IPS DF 4.7 (cell line): ENCODE measurements around the gene PATJ.
"Not testable (repeated sequence)": the region's sequence is repeated elsewhere in the genome, so short reads cannot be mapped to it uniquely, and the experiment has no call there.

Experiments
- DNase-seq: peaks from one replicate; pipeline ENCODE4 v3.0.0-alpha.2; 2013; ENCODE audit warnings: low spot score; ENCODE audit errors: extremely low read depth

PATJ gene

DNA sequence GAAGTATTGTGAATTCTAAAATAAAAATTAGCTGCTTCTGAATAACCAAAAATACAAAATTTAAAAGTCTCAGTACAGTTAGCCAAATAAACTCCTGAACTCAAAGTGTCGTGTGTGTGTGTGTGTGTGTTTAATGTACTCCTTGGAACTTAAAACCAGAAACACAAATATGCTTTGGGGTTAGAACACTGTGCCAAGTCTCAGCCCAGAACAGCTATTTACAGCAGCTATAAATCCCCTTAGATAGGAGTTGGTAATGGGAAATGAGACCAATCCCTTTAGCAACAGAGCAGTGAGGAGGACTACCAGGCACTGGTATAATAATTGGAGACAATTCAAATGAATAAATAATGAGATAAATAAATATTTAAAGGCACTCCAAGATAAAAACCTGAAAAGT, 83.1 kb downstream of the PATJ start:
- DNase-seq, result no peak

DNA sequence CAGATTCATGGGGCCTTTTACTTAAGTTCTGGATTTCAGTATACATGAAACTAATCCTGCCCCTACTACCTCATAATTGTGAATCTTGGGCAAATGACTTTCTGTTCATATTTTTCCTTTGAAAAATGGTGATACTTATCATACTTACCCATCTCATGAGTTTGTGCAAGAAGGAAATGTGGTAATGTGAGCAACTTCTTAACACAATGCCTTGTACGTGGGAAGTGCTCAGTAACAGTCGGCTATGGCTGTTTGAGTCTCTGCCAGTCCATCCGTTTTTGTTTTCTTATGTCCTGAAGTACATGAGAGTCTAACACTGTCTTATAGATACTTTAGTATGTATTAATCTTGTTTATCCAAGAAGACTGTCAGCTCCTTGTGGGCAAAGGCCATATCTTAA, 86.5 kb downstream of the PATJ start:
- DNase-seq, result no peak

DNA sequence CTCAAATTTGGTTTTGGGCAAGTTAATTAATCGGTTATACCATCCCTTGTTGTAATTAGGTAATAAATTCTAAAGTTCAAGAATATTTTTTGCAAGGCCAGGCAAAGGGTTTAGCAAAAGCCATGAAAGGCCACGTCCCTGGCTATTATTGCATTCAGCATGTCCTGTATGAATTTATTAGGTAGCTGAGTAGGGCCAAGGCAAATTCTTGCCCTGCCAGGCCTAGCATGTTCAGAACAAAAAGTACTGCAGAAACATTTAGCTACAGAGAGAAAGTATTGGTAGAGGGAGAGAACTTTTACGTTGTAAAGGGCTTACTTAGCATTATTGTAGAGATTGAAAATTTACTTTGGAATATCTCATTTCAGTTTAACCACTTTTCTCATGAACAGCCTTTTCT, 94.4 kb downstream of the PATJ start:
- DNase-seq, result no peak

DNA sequence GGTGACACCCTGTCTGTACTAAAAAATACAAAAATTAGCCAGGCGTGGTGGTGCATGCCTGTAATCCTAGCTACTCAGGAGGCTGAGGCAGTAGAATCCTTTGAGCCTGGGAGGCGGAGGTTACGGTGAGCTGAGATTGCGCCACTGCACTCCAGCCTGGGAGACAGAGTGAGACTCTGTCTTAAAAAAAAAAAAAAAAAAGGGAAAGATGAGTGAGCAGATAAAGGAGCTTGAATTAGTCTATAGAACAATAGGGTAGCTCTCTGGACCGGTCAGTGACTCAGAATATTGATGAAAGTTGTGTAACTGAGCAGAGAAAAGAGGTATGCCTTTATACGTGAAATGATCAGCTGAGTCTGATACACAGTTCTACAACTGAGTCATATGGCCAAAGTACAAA, 95.3 kb downstream of the PATJ start:
- not testable (repeated sequence) for DNase-seq

DNA sequence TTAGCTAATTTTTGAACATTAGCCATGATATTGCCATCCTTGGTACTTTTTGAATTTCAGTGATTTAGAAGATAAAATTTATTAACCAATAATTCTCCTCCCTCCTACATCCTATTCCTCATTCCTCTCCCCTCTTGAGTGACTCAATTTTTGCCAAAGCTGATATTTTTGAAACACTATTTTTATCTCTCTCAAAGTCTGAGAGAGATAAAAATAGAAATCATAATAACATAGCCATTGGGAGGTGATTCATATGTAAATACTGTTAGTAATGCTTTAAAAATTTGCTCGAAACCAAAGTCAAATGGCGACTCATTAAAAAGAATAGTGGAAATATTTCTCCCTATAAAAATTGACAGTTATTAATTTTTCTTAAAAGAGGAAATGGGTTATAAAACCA, 97.4 kb downstream of the PATJ start:
- DNase-seq, result no peak

DNA sequence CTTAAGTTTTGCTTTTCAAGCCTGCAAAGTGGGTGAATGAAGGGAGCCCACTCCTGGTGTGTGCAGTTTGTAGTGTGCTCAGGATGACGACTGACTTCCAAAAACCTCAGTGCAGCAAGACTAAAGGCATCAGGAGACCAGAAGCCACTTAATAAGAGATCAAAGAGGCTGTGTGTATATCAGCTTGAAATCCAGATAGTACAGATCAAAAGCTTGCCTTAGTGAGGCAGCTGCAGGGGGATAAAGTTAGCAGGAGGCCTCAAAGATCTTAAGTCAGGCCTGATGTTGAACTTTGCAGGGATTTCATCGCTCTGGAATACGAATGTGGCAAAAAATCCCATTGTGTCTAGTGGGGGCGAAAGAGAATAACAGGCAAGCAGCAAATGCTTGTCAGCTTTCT, 99.8 kb downstream of the PATJ start:
- DNase-seq, result no peak

DNA sequence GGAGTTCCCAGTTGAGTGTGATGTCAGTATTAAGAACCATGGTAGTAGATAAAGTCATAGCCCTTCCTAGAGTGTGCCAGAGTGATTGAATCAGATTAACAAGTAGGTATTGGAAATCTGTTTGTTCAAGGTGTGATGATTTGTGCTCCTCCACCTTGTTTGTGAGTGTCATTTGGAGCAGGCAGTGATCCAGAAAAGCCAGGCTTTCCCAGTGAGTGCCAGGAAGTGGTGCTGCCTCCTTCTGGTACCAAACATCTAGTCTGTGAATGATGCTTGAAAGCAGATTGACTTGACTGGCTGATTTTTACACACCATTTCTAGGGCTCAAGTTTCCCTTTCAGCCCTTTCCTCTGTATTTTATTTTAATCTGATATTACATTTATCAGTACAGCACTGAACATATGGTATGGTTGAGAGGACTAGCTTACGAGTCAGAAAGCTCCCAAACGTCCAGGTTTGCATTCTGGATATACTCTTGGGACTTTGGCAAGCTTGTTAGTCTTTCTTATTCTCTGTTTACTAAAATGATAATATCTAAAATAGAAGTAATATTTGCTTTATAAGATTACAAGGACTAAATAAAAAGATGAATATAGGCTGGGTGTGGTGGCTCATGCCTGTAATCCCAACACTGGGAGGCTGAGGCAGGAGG, 100.7 kb downstream of the PATJ start:
- DNase-seq, result no peak

DNA sequence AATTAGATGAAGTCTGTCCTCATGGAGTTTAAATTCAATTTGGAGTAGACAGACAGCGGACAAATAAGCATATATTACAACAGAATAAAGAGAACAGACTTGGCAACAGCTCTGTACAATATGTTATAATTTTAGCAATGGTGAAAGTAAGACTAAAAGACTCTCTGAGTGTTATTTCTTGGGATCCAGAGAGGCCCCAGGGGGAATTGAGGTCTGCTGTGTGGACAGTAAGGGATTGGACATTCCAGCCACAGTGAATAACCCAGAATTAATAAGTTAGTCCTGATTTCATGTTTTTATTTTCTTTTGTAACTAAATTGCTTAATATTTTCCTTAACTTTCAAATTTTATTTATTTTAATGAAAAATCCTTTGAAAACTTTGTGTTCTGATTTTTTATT, 101.7 kb downstream of the PATJ start:
- no peak for DNase-seq

DNA sequence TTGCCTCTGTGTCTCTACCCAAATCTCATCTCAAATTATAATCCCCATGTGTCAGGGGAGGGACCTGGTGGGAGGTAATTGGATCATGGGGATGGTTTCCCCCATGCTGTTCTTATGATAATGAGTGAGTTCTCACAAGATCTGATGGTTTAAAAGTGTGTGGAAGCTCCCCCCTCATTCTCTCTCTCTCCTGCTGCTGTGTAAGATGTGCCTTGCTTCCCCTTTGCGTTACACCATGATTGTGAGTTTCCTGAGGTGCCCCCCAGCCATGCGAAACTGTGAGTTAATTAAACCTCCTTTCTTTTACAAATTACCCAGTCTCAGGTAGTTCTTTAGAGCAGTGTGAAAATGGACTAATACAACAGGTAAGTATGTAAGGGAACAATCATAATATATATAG, 102.4 kb downstream of the PATJ start:
- DNase-seq, result not testable (repeated sequence)

DNA sequence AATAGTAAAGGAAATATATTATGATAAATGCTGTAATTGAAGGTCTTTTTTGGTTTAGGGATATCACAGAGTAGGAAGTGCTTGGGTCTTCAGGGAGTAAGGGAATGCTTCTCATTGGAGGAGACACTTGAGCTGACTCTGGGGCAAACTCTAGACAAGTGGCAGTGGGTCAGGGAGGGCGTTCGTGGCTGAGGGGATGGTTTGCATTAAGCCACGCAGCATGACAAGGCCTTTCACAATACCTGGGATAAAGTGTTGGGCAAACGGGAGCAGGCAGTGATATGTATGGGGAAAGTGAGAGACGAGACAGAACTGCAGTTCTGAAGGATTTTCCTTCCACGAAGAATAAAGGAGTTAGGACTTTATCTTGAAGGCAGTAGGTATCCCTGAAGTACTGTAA, 109.0 kb downstream of the PATJ start:
- DNase-seq, result no peak

DNA sequence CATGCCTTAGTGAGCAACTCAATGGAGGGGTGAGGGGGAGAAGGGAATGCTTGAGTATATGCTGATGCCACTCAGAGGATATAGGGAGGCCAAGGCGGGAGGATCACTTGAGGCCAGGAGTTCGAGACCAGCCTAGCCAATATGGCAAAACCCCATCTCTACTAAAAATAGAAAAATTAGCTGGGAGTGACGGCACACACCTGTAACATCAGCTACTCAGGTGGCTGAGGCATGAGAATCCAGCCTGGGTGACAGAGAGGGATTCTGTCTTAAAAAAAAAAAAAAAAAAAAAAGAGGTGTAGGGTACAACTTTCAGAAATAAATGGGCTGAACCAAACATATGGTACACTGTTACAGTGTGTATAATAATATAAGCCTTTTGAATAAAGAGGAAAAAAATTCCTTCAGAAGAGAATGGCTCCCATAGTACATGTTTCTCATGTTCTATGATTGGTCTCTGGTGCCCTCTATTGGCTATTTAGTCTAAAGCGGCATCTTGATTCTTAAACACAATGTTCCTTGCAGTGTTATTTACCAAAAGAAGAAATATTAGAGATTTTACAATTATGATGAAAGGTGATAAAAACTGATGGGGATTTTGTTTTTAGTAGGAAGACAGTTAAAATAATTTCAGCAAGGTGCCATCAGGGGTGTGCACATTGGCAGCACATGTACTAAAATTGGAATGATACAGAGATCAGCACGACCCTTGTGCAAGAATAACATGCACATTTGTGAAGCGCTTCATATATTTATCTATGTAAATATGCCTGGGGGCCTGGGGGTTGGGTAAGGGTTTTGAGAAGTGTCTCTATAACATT, 109.8 kb downstream of the PATJ start:
- no peak for DNase-seq

DNA sequence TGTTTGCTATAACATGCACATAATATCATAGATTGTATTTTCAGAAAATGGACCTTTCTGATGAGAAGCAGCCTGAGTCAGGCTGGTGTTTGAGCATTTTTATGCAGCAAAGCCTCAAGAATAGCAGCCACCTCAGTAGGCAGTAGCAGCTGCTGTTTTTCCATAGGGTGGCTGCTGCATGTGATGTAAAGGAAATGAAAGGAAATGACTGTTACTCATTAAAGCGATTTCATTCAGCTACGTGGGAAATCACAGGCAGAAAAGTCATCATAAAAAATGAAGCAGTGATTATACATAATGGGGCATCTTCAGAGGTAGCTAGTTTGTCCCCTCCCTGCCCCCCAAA, 110.4 kb downstream of the PATJ start:
- no peak for DNase-seq

DNA sequence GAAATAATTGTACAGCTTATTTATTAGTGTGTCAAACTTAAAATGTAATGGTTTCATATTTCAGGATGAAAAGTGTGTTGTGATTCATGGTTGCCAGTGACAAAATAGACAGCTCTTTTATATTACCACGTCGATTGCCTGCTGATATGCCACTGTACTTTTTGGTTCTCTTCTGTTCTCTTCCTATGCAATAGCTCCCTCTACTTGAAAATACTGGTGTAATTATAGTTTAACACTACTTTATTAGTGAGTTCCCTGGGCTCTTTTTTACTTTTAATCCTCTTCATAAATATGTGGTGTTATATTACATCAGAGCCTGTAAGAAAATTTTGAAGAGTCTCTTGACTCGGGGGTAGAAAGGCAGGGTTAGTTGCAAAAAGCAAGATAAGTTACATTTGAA, 111.3 kb downstream of the PATJ start:
- no peak for DNase-seq

DNA sequence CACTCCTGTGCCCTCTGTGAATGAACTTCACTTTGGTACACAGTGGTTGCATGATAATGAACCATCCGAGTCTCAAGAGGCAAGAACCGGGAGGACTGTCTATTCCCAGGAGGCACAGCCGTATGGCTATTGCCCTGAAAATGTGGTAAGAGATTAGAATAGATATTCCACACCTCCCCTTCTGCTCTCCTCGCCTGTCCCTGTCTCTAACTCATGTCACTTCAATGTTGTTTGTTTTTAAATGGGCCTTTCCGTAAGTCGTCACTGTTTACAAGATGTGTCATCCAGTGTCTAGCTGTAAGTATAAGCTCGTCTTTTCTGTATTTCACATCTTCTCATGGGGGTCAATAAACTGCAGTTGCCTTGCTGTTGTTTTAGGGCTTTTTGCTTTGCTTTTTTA, 122.2 kb downstream of the PATJ start:
- no peak for DNase-seq

DNA sequence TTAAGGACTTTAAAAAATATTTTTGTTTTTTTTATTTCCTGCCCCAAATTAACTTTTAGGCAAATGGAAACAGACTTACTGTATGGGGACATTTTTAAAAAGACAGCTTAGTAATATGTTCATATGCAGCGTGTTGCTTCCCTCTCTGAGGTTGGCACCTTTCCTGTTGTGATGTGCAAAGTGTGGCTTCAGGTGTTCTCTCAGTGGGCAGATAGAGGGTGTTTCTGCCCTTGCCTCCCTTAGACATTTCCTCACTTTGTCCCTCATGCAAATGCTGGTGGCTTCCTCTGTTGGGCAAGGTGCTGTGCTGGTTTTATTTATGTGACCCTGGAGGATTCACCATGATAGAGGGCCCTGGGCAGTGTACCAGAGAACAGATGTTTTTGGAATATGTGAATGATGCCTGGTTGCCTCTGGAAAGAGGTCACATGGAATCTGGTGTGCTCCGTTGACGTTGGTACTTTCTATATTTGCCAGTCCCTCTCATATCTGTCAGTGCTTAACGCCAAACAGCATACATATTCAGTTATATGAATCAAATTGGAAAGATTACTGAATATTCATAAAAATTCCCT, 123.5 kb downstream of the PATJ start:
- DNase-seq, result no peak

DNA sequence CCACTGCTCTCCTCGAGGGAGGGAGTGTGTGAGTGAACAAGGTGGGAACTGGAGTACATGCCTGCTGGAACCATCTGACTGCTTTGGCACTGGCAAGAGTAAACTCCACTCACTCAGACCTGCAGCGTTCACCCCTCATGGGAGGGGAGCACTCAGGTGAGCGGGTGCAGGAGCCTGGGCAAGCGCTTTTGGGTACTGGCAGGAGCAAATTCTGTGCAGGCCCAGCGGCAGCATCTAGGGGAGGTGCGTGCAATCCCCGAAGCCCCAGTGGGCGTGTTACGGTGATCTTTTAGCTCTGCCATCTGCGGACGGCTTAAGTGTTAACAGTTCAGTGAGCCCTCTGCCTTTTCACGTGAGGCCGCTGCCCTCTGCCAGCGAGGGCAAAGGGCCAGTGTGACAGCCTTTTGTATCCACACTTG, 127.4 kb downstream of the PATJ start:
- no peak for DNase-seq

DNA sequence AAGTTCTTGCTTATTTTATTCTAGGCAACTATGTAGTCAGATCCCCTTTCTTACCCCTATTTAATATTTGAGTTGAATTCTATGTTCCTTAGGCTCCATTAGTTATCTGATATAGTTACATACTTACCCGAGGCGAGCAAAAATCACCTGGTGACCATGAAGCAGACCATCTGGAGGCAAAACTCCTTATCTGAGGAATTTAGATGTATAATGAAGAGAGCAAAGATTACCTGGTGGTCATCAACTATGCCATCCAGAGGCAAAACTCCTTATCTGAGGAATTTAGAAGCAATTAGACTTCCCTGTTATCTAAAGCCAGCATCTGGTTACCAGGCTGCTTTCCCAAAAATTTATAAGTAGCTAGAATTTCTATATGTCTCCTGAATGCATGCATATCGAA, 129.9 kb downstream of the PATJ start:
- DNase-seq, result no peak

DNA sequence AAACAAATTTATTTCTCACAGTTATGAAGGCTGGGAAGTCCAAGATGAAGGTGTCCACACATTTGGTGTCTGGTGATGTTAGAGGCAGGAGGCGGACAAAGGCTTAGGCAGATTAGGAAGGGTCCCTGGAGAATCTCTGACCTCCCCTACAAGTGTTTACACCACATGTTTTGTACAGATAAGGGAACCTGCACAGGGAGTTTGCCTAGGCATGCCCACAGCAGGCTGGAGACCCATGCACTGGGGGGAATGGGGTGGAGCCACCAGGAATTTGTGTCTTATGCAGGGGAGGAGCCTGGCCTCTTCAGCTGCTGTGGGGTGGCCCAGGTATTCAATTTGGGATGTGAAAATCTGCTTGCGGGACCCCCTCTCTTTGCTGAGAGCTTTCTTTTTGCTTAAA, 131.3 kb downstream of the PATJ start:
- no peak for DNase-seq

DNA sequence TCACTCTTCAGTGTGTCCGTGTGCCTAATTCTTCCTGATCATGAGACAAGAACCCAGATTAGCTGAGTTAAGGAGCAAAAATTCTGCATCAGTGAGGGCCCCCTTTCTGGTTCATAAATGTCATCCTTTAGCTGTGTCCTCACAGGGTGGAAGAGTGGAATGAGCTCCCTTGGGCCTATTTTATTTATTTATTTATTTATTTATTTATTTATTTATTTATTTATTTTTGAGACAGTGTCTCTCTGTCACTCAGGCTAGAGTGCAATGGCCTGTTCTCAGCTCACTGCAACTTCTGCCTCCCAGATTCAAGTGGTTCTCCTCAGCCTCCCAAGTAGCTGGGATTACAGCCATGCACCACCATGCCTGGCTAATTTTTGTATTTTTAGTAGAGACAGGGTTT, 131.7 kb downstream of the PATJ start:
- no peak for DNase-seq

DNA sequence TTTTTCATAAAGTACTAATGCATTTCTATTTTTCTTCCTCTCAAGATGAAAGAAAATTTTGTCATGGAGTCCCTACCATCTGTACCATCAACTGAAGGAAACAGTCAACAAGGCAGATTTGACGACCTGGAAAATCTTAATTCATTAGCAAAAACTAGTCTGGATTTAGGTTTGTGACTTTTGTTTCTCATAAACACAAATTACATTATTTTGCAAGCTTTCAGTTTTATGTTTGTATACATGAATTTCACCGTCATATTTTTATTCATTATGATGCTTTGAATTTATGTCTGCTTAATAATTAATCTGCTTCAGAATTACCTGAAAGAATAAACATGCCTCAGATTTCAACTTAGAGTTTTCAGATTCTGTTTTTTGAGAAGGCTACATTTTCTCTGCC, 132.9 kb downstream of the PATJ start:
- DNase-seq, result no peak

DNA sequence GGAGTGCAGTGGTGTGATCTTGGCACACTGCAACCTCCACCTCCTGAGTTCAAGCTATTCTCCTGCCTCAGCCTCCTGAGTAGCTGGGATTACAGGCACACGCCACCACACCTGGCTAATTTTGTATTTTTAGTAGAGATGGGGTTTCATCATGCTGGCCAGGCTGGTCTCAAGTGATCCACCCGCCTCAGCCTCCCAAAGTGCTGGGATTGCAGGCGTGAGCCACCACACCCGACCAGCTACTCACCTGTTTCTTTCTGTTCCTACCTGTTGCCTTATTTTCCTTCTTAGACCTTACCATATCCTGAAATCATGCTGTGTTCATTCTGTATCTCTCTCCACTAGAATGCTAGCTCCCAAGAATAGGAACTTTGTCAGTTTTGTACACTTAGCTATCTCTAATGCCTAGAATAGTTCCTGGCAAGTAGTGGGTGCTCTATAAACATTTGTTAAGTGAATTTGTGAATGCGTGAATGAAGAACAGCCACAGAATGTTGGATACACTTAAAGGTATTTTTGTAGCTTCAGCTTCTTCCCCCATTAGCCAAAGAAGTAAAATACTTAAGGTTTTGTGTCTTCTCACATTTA, 137.7 kb downstream of the PATJ start:
- DNase-seq, result not testable (repeated sequence)

DNA sequence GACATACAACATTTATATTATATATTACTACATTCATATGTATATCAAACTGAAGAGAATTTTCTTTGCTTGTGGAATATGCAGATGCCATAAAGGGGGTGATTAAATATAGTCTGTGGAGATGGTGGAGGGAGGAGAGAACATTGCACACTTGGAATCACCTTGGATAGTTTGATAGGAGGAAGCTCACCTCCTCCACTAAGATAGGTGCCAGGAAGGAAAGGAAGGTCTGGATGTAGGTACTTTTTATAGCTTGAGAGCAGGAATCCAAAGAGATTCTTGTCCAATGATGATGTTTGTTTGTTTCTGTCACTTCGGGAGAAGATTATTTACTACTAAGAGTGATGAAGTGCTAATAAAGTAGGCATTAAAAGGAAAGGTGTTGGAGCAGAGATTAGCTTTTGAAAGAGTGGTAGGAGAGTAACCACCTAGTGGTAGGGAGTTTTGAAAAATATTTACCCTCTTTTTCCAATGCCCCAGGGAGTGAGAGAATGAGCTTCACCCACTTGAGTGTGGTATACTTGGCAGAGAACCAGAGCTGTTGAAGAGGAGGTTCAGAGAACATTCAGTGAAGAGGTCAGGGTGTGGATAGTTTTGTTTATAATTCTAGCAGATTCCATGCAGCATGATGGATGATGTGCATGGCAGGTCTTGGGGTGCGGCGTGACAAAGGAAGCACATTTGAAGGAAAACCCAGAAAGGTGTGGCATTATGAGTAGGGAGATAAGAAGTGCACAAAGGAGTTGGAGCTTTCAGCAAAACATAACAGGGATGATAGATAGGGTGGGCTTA, 145.0 kb downstream of the PATJ start:
- no peak for DNase-seq
